HG03108 (cell line): ENCODE results near the gene PTPRM.
"Not testable (repeated sequence)": the region's sequence is repeated elsewhere in the genome, so short reads cannot be mapped to it uniquely, and the experiment has no call there.

ENCODE experiments used
- ATAC-seq: cut with Tn5 transposase; IDR thresholded peaks from one replicate; pipeline ENCODE4 v1.9.1; 2021; ENCODE audit warnings: moderate library complexity; ENCODE audit not compliant: unreplicated experiment

The PTPRM gene

GRCh38 chr18:7721532-7721931 lies 154.4 kb downstream of the PTPRM start:
- no peak for ATAC-seq

- ATAC-seq: no peak
These were observed 155.8 kb downstream of the PTPRM start for GRCh38 chr18:7722955-7723354.

GRCh38 chr18:7723558-7723957 lies 156.4 kb downstream of the PTPRM start:
- ATAC-seq: no peak

GRCh38 chr18:7725473-7725872 lies 158.4 kb downstream of the PTPRM start:
- ATAC-seq: no peak

- ATAC-seq: no peak
These were observed 158.8 kb downstream of the PTPRM start for GRCh38 chr18:7725897-7726296.

GRCh38 chr18:7726522-7726921 lies 159.4 kb downstream of the PTPRM start:
- no peak for ATAC-seq

GRCh38 chr18:7727361-7728076 lies 160.4 kb downstream of the PTPRM start:
- ATAC-seq: no peak

GRCh38 chr18:7728297-7728696 lies 161.2 kb downstream of the PTPRM start:
- ATAC-seq: no peak

GRCh38 chr18:7729868-7730267 lies 162.8 kb downstream of the PTPRM start:
- no peak for ATAC-seq

GRCh38 chr18:7730682-7731081 lies 163.6 kb downstream of the PTPRM start:
- ATAC-seq: no peak

- no peak for ATAC-seq
These were observed 166.5 kb downstream of the PTPRM start for GRCh38 chr18:7733642-7734041.

GRCh38 chr18:7735196-7735595 lies 168.1 kb downstream of the PTPRM start:
- ATAC-seq: no peak

GRCh38 chr18:7735626-7736175 lies 168.6 kb downstream of the PTPRM start:
- no peak for ATAC-seq

GRCh38 chr18:7736526-7736925 lies 169.4 kb downstream of the PTPRM start:
- not testable (repeated sequence) for ATAC-seq

GRCh38 chr18:7737550-7737949 lies 170.4 kb downstream of the PTPRM start:
- ATAC-seq: no peak

- no peak for ATAC-seq
These were observed 173.7 kb downstream of the PTPRM start for GRCh38 chr18:7740821-7741220.

GRCh38 chr18:7741640-7742039 lies 174.5 kb downstream of the PTPRM start:
- no peak for ATAC-seq

GRCh38 chr18:7742224-7742623 lies 175.1 kb downstream of the PTPRM start:
- no peak for ATAC-seq

GRCh38 chr18:7743256-7743655 lies 176.1 kb downstream of the PTPRM start:
- ATAC-seq: no peak

- ATAC-seq: no peak
These were observed 179.0 kb downstream of the PTPRM start for GRCh38 chr18:7746106-7746505.

- no peak for ATAC-seq
These were observed 181.3 kb downstream of the PTPRM start for GRCh38 chr18:7748251-7749007.

- ATAC-seq: no peak
These were observed 181.9 kb downstream of the PTPRM start for GRCh38 chr18:7749008-7749405.
